K562 (cell line): Measurements from ENCODE around the gene KXD1. TPM values are rescaled to one million over a fixed set of nuclear protein-coding genes. Genes with fewer than 3 reads are reported as not detected.
"Not testable (repeated sequence)": the region's sequence is repeated elsewhere in the genome, so short reads cannot be mapped to it uniquely, and the experiment has no call there.

Experiments used
- ATAC-seq: fragments of 200-7000 bp; cut with Tn5 transposase; 3 replicates; pipeline ENCODE4 v1.9.1; 2020; ENCODE audit warnings: moderate library complexity
- BruUV-seq: library from RNA; stranded (reverse); fragments of 400-500 nt; replicated peaks from 2 replicates; lab custom pipeline; 2021; lab: Mats Ljungman, UMichigan
- CTCF ChIA-PET: fragments of 300-600 bp; formaldehyde crosslinking; extraction: SDS; loops from one replicate; lab custom pipeline; 2021; ENCODE audit warnings: low intra/inter-chr PET ratio; lab: Yijun Ruan, JAX
- POLR2A ChIA-PET: fragments of 300-600, 350-650 bp; sonication (Branson Sonifier 250); formaldehyde crosslinking; extraction: SDS; loops from one replicate; lab custom pipeline; 2021; ENCODE audit warnings: antibody characterized with exemption, inconsistent platforms; lab: Yijun Ruan, JAX
- DNase-seq, 4 experiments: peaks; one replicate each; pipeline versions ENCODE4 v3.0.0 to v3.0.0-alpha.2; 2011 to 2018; ENCODE audit warnings: low spot score in 3 of 4, mixed read lengths in 3 of 4; ENCODE audit errors: extremely low read depth in 1 of 4
- FAIRE-seq: peaks from 2 replicates; lab custom pipeline; 2011; peaks lifted over from hg19 to GRCh38; lab: Jason Lieb, UNC
- H2AFZ ChIP-seq: 2 replicates; pipeline ENCODE4 v1.6.0; 2011; ENCODE audit warnings: low read depth, low read length, control low read depth, inconsistent platforms
- H3K27ac ChIP-seq: fragments of 200-600 bp; 3 replicates; pipeline ENCODE4 v1.8.0; 2011; ENCODE audit warnings: low read depth, mild to moderate bottlenecking, control low read depth, inconsistent platforms, low read length, moderate library complexity, mixed read lengths; ENCODE audit errors: extremely low read depth
- H3K27me3 ChIP-seq, 2 experiments: fragments of 300-600 bp in 1 of 2; 2 replicates in 1 of 2; 3 replicates in 1 of 2; pipeline versions ENCODE4 v1.6.0 to v1.8.0; 2011; ENCODE audit warnings: inconsistent platforms in 2 of 2, low read length in 2 of 2, mild to moderate bottlenecking in 1 of 2, mixed read lengths in 1 of 2, moderate library complexity in 1 of 2; ENCODE audit not compliant: control insufficient read depth in 2 of 2, insufficient read depth in 2 of 2
- H3K36me3 ChIP-seq: fragments of 300-600 bp; 3 replicates; pipeline ENCODE4 v1.8.0; 2011; ENCODE audit warnings: mild to moderate bottlenecking, low read length, inconsistent platforms; ENCODE audit not compliant: control insufficient read depth, insufficient read depth
- H3K4me1 ChIP-seq, 2 experiments: fragments of 200-600 bp in 1 of 2; replicated peaks in 1 of 2; 2 replicates in 1 of 2; 3 replicates in 1 of 2; pipeline versions ENCODE4 v1.5.1 to v1.8.0; 2011; ENCODE audit warnings: inconsistent platforms in 2 of 2, low read length in 2 of 2, mild to moderate bottlenecking in 1 of 2, mixed read lengths in 1 of 2, moderate library complexity in 1 of 2; ENCODE audit not compliant: control insufficient read depth in 2 of 2, insufficient read depth in 2 of 2
- H3K4me2 ChIP-seq: 2 replicates; pipeline ENCODE4 v1.6.1; 2011; ENCODE audit warnings: low read length, control low read depth, inconsistent platforms, mixed read lengths; ENCODE audit not compliant: insufficient read depth
- H3K4me3 ChIP-seq: fragments of 200-600 bp; sonication (generic), shearing (Covaris generic); 2 replicates; pipeline ENCODE4 v1.5.1; 2016; ENCODE audit warnings: control low read depth, inconsistent platforms
- H3K79me2 ChIP-seq: fragments of 200-600 bp; 3 replicates; pipeline ENCODE4 v1.8.0; 2011; ENCODE audit warnings: low read length, inconsistent platforms; ENCODE audit not compliant: control insufficient read depth, insufficient read depth
- H3K9ac ChIP-seq, 2 experiments: 2 replicates each; pipeline versions ENCODE4 v1.6.0 to v1.6.1; 2011; ENCODE audit warnings: low read depth in 2 of 2, low read length in 2 of 2, control low read depth in 1 of 2, inconsistent platforms in 1 of 2, mild to moderate bottlenecking in 1 of 2, mixed read lengths in 1 of 2; ENCODE audit not compliant: insufficient read depth in 1 of 2
- H3K9me1 ChIP-seq: one replicate; pipeline ENCODE4 v1.6.0; 2011; ENCODE audit warnings: inconsistent platforms, mild to moderate bottlenecking, low read length, moderate library complexity; ENCODE audit not compliant: control insufficient read depth, insufficient read depth
- H3K9me3 ChIP-seq: replicated peaks from 2 replicates; pipeline ENCODE4 v1.5.1; 2011; ENCODE audit warnings: low read depth, low read length, inconsistent platforms; ENCODE audit not compliant: control insufficient read depth, insufficient read depth
- H4K20me1 ChIP-seq: replicated peaks from 2 replicates; pipeline ENCODE4 v1.6.1; 2011; ENCODE audit warnings: low read length, inconsistent platforms, mixed read lengths; ENCODE audit not compliant: control insufficient read depth, insufficient read depth
- CHD2 ChIP-seq: IDR thresholded peaks from 2 replicates; pipeline ENCODE4 v1.6.1; 2011; ENCODE audit warnings: low read depth, low read length
- KAT8 ChIP-seq: fragments of 450-650 bp; IDR thresholded peaks from 2 replicates; pipeline ENCODE4 v1.6.1; 2016; ENCODE audit warnings: low read depth, mild to moderate bottlenecking
- LARP7 ChIP-seq: fragments of 450-650 bp; IDR thresholded peaks from 2 replicates; pipeline ENCODE4 v1.6.1; 2016
- MTA3 ChIP-seq: fragments of 450-650 bp; formaldehyde crosslinking; IDR thresholded peaks from 2 replicates; pipeline ENCODE4 v1.6.1; 2017; ENCODE audit warnings: mild to moderate bottlenecking, borderline replicate concordance
- MYNN ChIP-seq, 2 experiments: sonication (generic); formaldehyde crosslinking in 1 of 2; IDR thresholded peaks; 2 replicates each; pipeline versions ENCODE4 v1.5.0 to v1.6.1; 2016 to 2020; ENCODE audit warnings: antibody characterized with exemption in 1 of 2, missing genetic modification reagents in 1 of 2
- NFIC ChIP-seq: fragments of 450-650 bp; IDR thresholded peaks from 2 replicates; pipeline ENCODE4 v1.6.1; 2017; ENCODE audit warnings: mild to moderate bottlenecking, inconsistent platforms
- NFIX ChIP-seq: fragments of 250-450 bp; sonication (Bioruptor Pico); IDR thresholded peaks from 2 replicates; pipeline ENCODE4 v1.4.0; 2020; ENCODE audit warnings: low read depth, mild to moderate bottlenecking, moderate library complexity
- WGBS: fragments of 100-300 bp; shearing (Covaris generic); methylation state at CpG from one replicate; pipeline ENCODE4 v1.1.6; 2016; ENCODE audit warnings: low coverage, mixed read lengths; ENCODE audit not compliant: insufficient coverage; ENCODE audit errors: missing lambda C conversion rate; 5-methylcytosine and 5-hydroxymethylcytosine counted together
- in situ Hi-C: fragments of 300-500 bp; cut with MboI; formaldehyde crosslinking; loops from 4 replicates; pipeline ENCODE4 v1.15.0; 2018; ENCODE audit warnings: inconsistent platforms, mixed read lengths
- intact Hi-C: fragments of 100-400 bp; cut with micrococcal nuclease; formaldehyde crosslinking; loops from 2 replicates; pipeline ENCODE4 v1.14.2; 2022
- polyA plus RNA-seq, 8 experiments: library from polyadenylated mRNA; depleted of rRNA in 4 of 8; stranded (reverse) in 5 of 8; unstranded in 3 of 8; fragments of >200 nt; fragmentation: Nextera tagmentation in 2 of 8; fragmentation: Illumina TruSeq in 1 of 8; extraction: Ambion mirVana in 2 of 8; extraction: Trizol in 1 of 8; gene quantifications; 2 replicates each; pipeline versions ENCODE4 v1.2.1 to v1.2.3, GENCODE V29; 2011 to 2014; ENCODE audit warnings: inconsistent platforms in 1 of 8, missing spikeins in 1 of 8
- total RNA-seq, 7 experiments: library from RNA; depleted of rRNA in 6 of 7; stranded (reverse); fragments of >200 nt in 6 of 7; fragmentation: Illumina TruSeq in 2 of 7; extraction: Trizol in 2 of 7; gene quantifications; 2 replicates each; pipeline versions ENCODE4 v1.2.1 to v1.2.3, GENCODE V29; 2011 to 2021; ENCODE audit warnings: low replicate concordance in 1 of 7
- TF ChIP-seq, protein P1 (sequence below), 2 experiments: fragments of 450-650 bp in 1 of 2; sonication (generic) in 1 of 2; formaldehyde crosslinking; conservative IDR thresholded peaks; 2 replicates each; pipeline versions ENCODE4 v1.4.0 to v1.8.1; 2020 to 2022; ENCODE audit warnings: mild to moderate bottlenecking in 1 of 2, missing genetic modification reagents in 1 of 2
- TF ChIP-seq, protein P2 (sequence below), 2 experiments: fragments of 450-650 bp; conservative IDR thresholded peaks; 2 replicates each; pipeline ENCODE4 v1.6.1; 2017; ENCODE audit warnings: mild to moderate bottlenecking in 2 of 2, moderate library complexity in 2 of 2
- TF ChIP-seq, protein P3 (sequence below): fragments of 250-450 bp; sonication (Bioruptor Pico); IDR thresholded peaks from 2 replicates; pipeline ENCODE4 v1.5.0; 2021

KXD1 gene
- total and polyA plus RNA-seq, 9 of the 15 experiments (the other 6 are each of a cell fraction or from before 2014, with no cell fraction given), result 21.9 to 210 (median 118) TPM

DNA sequence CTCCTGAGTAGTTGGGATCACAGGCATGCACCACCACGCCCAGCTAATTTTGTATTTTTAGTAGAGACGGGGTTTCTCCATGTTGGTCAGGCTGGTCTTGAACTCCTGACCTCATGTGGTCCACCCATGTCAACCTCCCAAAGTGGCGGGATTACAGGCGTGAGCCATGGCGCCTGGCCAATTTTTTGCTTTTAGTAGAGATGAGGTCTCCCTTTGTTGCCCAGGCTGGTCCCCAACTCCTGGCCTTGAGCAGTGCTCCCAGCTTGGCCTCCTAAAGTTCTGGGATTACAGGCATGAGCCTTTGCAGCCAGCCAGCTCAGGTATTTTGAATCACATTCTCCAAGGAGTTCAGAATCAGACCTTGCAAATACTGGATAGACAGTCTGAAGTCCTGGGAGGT is 35.1 kb downstream of the KXD1 start:
- H4K20me1 ChIP-seq, H3K9me3 ChIP-seq, H3K4me2 ChIP-seq, H3K27me3 ChIP-seq, H3K36me3 ChIP-seq, H3K9me1 ChIP-seq, H2AFZ ChIP-seq, in situ Hi-C loops, BruUV-seq, ATAC-seq, CTCF ChIA-PET, H3K27ac ChIP-seq, H3K4me3 ChIP-seq: not testable (repeated sequence)
- POLR2A ChIA-PET, result interaction anchor here (0.6 to 2.1 kb wide), 5 partner anchors 10 to 1040 kb away, joined by 3 to 5 read pairs (median 3); no protein-coding TSS in a partner anchor
- DNase-seq (peak in 1 of 4 experiments; percentile 50), FAIRE-seq (peak; percentile 29)
- peaks cover 33 to 86% of the 10 kb centered on the region in 2 experiments for H3K4me1 ChIP-seq
- peak overlapping the region in 1 of 2 experiments; percentile 4; a peak in 1 of 4 replicates for H3K9ac ChIP-seq
- WGBS, result 22% methylated on average over 5 of the region's 5 CpGs
- intact Hi-C loops, result loop anchor here (5.0 to 10.0 kb wide), 4 partner anchors 45 to 252 kb away; partner anchors contain the start of gene KLHL26
- H3K79me2 ChIP-seq, result peaks cover 21% of the 10 kb centered on the region
- peak; percentile 88 for TF ChIP-seq NFIC

DNA sequence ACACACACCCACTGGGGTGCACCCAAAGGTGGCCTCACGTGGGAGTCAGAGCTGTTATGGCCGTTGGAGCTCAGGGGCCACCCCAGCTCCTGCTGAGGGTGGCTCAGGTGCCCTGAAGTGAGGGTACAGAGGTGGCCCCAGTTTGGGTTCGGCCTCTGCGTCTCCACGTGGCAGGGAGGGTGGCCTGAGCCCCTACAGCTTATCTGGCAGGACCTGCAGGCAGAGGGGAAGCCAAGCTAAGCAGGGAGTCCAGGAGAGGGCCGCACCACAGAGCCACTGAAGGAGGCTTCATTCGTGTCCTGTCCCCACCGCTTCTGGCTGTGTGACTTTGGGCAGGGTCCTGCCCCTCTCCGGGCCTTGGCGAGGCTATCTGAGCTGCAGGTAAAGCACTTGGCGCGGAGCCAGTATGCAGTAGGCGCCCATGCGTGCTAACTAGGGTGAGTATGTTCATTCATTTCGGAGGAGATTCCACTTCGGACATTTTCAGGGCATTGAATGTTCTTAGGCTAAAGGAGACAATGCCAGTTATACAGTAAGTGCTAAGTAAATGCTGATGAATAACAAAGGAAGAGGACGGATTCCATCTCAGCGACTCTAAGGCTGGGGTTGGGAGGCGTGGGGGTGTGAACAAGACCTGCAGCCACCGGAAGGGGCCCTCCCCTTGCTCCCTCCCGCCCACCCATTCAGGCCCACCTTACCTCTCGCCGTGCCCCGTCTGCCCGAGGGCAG is 35.9 kb downstream of the KXD1 start:
- POLR2A ChIA-PET, result interaction anchor here (0.6 to 2.1 kb wide), 8 partner anchors 9 to 1039 kb away, joined by 3 to 6 read pairs (median 4); no protein-coding TSS in a partner anchor
- in situ Hi-C loops, result no loop called here
- peak overlapping the region; percentile 16; the same call in 1 of the 2 replicates for H2AFZ ChIP-seq
- H3K79me2 ChIP-seq, result peaks cover 15% of the 10 kb centered on the region
- H3K27me3 ChIP-seq, result no peaks in the 10 kb centered on the region
- no peaks in the 10 kb centered on the region for H3K9me1 ChIP-seq
- no peak overlapping the region; the same call in 2 of the 3 replicates for H3K27ac ChIP-seq
- peak; percentile 71 for FAIRE-seq
- peak overlapping the region; percentile 33 for H3K4me2 ChIP-seq
- peak overlapping the region; percentile 3 to 91; a peak in 2 of 4 replicates for H3K9ac ChIP-seq
- no peaks in the 10 kb centered on the region for H3K9me3 ChIP-seq
- DNase-seq, result peak in 3 of 4 experiments; percentile 53 to 57 (median 54)
- H4K20me1 ChIP-seq, result peaks cover 6% of the 10 kb centered on the region; the same call in 1 of the 2 replicates
- no peak for ATAC-seq
- H3K4me3 ChIP-seq, result no peak overlapping the region; the same call in 1 of the 2 replicates
- intact Hi-C loops, result loop anchor here (5.0 to 10.0 kb wide), 4 partner anchors 44 to 251 kb away; partner anchors contain the start of gene KLHL26
- BruUV-seq, result no TSS peak
- peaks cover 28 to 86% of the 10 kb centered on the region in 2 experiments for H3K4me1 ChIP-seq
- WGBS, result 24% methylated on average over 21 of the region's 25 CpGs
- CTCF ChIA-PET, result interaction anchor here (0.7 to 1.1 kb wide), 2 partner anchors 82 to 97 kb away, joined by 3 to 5 read pairs; no protein-coding TSS in a partner anchor
- H3K36me3 ChIP-seq, result peaks cover 5% of the 10 kb centered on the region; the same call in 2 of the 3 replicates
- TF ChIP-seq, protein P1, sequence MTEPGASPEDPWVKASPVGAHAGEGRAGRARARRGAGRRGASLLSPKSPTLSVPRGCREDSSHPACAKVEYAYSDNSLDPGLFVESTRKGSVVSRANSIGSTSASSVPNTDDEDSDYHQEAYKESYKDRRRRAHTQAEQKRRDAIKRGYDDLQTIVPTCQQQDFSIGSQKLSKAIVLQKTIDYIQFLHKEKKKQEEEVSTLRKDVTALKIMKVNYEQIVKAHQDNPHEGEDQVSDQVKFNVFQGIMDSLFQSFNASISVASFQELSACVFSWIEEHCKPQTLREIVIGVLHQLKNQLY (CRISPR knock-in tag; conservative IDR thresholded peaks at IDR 0.05), result no peak
- TF ChIP-seq MTA3 (no peak), CHD2 (no peak), MYNN (IDR thresholded peaks at IDR 0.05) (0 out of 2 replicates have a peak, but pooled peaks have one; percentile 18), MYNN (CRISPR knock-in tag; IDR thresholded peaks at IDR 0.05) (no peak), NFIX (CRISPR knock-in tag) (peak; percentile 46), LARP7 (no peak), KAT8 (no peak)
- TF ChIP-seq, protein P2, sequence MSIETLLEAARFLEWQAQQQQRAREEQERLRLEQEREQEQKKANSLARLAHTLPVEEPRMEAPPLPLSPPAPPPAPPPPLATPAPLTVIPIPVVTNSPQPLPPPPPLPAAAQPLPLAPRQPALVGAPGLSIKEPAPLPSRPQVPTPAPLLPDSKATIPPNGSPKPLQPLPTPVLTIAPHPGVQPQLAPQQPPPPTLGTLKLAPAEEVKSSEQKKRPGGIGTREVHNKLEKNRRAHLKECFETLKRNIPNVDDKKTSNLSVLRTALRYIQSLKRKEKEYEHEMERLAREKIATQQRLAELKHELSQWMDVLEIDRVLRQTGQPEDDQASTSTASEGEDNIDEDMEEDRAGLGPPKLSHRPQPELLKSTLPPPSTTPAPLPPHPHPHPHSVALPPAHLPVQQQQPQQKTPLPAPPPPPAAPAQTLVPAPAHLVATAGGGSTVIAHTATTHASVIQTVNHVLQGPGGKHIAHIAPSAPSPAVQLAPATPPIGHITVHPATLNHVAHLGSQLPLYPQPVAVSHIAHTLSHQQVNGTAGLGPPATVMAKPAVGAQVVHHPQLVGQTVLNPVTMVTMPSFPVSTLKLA (conservative IDR thresholded peaks at IDR 0.05), result peak; percentile 31 to 34; a peak in 3 of 4 replicates
- TF ChIP-seq, protein P3, sequence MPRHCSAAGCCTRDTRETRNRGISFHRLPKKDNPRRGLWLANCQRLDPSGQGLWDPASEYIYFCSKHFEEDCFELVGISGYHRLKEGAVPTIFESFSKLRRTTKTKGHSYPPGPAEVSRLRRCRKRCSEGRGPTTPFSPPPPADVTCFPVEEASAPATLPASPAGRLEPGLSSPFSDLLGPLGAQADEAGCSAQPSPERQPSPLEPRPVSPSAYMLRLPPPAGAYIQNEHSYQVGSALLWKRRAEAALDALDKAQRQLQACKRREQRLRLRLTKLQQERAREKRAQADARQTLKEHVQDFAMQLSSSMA (CRISPR knock-in tag), result no peak
